ENCODE measurements around the gene GMPPA.

GMPPA gene

GRCh38 chr2:219498280-219499057 is at the start of gene GMPPA:
TSS of gene GMPPA (plus strand) at chr2:219498891. CDS start at chr2:219499976, 1,085 bp downstream.
- DNase-seq = peak; percentile 93 to 94

- DNase-seq = no peak
Observed at GRCh38 chr2:219449609-219450008, 49.1 kb upstream of the GMPPA start.

GRCh38 chr2:219451661-219452360 is 46.9 kb upstream of the GMPPA start:
- DNase-seq = no peak

GRCh38 chr2:219452361-219453317 is 46.1 kb upstream of the GMPPA start:
- no peak for DNase-seq

GRCh38 chr2:219453671-219454590 is 44.8 kb upstream of the GMPPA start:
- no peak for DNase-seq

- no peak for DNase-seq
Observed at GRCh38 chr2:219455581-219455980, 43.1 kb upstream of the GMPPA start.

- DNase-seq = no peak
Observed at GRCh38 chr2:219457784-219458369, 40.8 kb upstream of the GMPPA start.

GRCh38 chr2:219458996-219459395 is 39.7 kb upstream of the GMPPA start:
- no peak for DNase-seq

GRCh38 chr2:219459460-219460311 is 39.0 kb upstream of the GMPPA start:
- peak; percentile 56 to 60 for DNase-seq

- DNase-seq = no peak
Observed at GRCh38 chr2:219460424-219460926, 38.2 kb upstream of the GMPPA start.

- DNase-seq = no peak
Observed at GRCh38 chr2:219461047-219461514, 37.6 kb upstream of the GMPPA start.

- DNase-seq = no peak
Observed at GRCh38 chr2:219461669-219462068, 37.0 kb upstream of the GMPPA start.

GRCh38 chr2:219462349-219462748 is 36.3 kb upstream of the GMPPA start:
- DNase-seq = no peak

- no peak for DNase-seq
Observed at GRCh38 chr2:219464286-219465032, 34.2 kb upstream of the GMPPA start.

GRCh38 chr2:219465659-219466561 is 32.8 kb upstream of the GMPPA start:
- no peak for DNase-seq

GRCh38 chr2:219466816-219467735 is 31.6 kb upstream of the GMPPA start:
- DNase-seq = no peak

GRCh38 chr2:219467736-219468075 is 31.0 kb upstream of the GMPPA start:
- no peak for DNase-seq
